ENCODE measurements around the gene UBR1. TPM values are rescaled to one million over a fixed set of nuclear protein-coding genes. Genes with fewer than 3 reads are reported as not detected.

The UBR1 gene
- total RNA-seq, 1 experiment from 2014 or later, result 17.9 TPM

GRCh38 chr15:43099105-43099845 lies 6.6 kb downstream of the UBR1 start:
- POLR2A ChIA-PET, result no interaction called here
- Histone ChIP-seq H3K9ac (ENCODE audit: low read length) (no peak overlapping the region), H3K4me1 (ENCODE audit: control insufficient read depth in 1 of 2, insufficient read depth in 2 of 2, low read length in 2 of 2) (peaks cover 3 to 4% of the 10 kb centered on the region in 2 experiments), H4K20me1 (ENCODE audit: insufficient read depth) (no peaks in the 10 kb centered on the region), H3K27ac (ENCODE audit: low read depth, low read length) (no peak overlapping the region), H3K9me2 (ENCODE audit: insufficient read depth) (no peaks in the 10 kb centered on the region), H3K4me3 (replicated peaks in 1 of 2; ENCODE audit: low read depth in 1 of 2, low read length in 2 of 2) (no peak overlapping the region), H3K9me3 (ENCODE audit: control insufficient read depth in 1 of 2, insufficient read depth in 1 of 2, low read depth in 1 of 2, low read length in 2 of 2) (no peaks in the 10 kb centered on the region), H2AFZ (ENCODE audit: low read depth, low read length, poor library complexity, severe bottlenecking) (no peak overlapping the region), H3K79me2 (ENCODE audit: insufficient read depth, low read length) (peaks cover 77% of the 10 kb centered on the region), H3K4me2 (ENCODE audit: low read length) (no peak overlapping the region), H3K36me3 (ENCODE audit: control insufficient read depth in 1 of 2, insufficient read depth in 2 of 2, low read length in 2 of 2) (no peaks in the 10 kb centered on the region; a peak in 1 of 4 replicates), H3K27me3 (ENCODE audit: insufficient read depth, low read length) (no peaks in the 10 kb centered on the region)
- no peak for DNase-seq (ENCODE audit: low read depth, low spot score)
- no peak for ATAC-seq
- no TSS peak for BruUV-seq (replicated peaks)
- RAD21 ChIA-PET (ENCODE audit: low non-redundant PET in 1 of 2, low total read pairs in 2 of 2, uncharacterized antibody in 2 of 2, unreplicated experiment in 2 of 2), result no interaction called here
- CTCF ChIA-PET, result no interaction called here
- intact Hi-C loops (cut with micrococcal nuclease), result no loop called here
- no peak for TF ChIP-seq YY1 (IDR thresholded peaks at IDR 0.05; ENCODE audit: extremely low read depth, insufficient replicate concordance, low read depth, low read length)
- no peak for TF ChIP-seq POLR2AphosphoS5 (IDR thresholded peaks at IDR 0.05; ENCODE audit: low read depth, low read length)
- no peak for TF ChIP-seq CTCF (IDR thresholded peaks at IDR 0.05 in 2 of 3, conservative IDR thresholded peaks at IDR 0.05 in 1 of 3; ENCODE audit: borderline replicate concordance in 1 of 3, insufficient read depth in 1 of 3, low read depth in 2 of 3, low read length in 2 of 3)
- no peak for TF ChIP-seq ATF3 (IDR thresholded peaks at IDR 0.05)
- TF ChIP-seq RAD21 (IDR thresholded peaks at IDR 0.05; ENCODE audit: low read depth), result no peak
- no peak for TF ChIP-seq ZBTB33 (IDR thresholded peaks at IDR 0.05; ENCODE audit: extremely low read depth, insufficient replicate concordance, low read length)
- TF ChIP-seq EZH2 (IDR thresholded peaks at IDR 0.05), result no peak
- TF ChIP-seq EGR1 (IDR thresholded peaks at IDR 0.05; ENCODE audit: low read depth), result no peak
- TF ChIP-seq REST (IDR thresholded peaks at IDR 0.05; ENCODE audit: low read depth), result no peak
- no peak for TF ChIP-seq ELF1 (IDR thresholded peaks at IDR 0.05; ENCODE audit: borderline replicate concordance, low read depth)
- no peak for TF ChIP-seq MAX (IDR thresholded peaks at IDR 0.05)
- TF ChIP-seq SIN3A (IDR thresholded peaks at IDR 0.05; ENCODE audit: low read depth), result no peak
- no peak for TF ChIP-seq JUND (IDR thresholded peaks at IDR 0.05)

Data from HCT116 (cell line).